Vagina (tissue), 2 donors: ENCODE results near the gene ELAVL2. TPM values are rescaled to one million over a fixed set of nuclear protein-coding genes. Genes with fewer than 3 reads are reported as not detected.

Source experiments
- DNase-seq, 2 donors: peaks; one replicate each; pipeline ENCODE4 v3.0.0-alpha.2; 2017; ENCODE audit errors: extremely low spot score in 2 of 2
- H3K27ac ChIP-seq: fragments of 200-600 bp; sonication (generic); one replicate; pipeline ENCODE4 v1.5.1; 2019
- H3K27me3 ChIP-seq: fragments of 200-600 bp; sonication (generic); one replicate; pipeline ENCODE4 v1.5.1; 2019
- H3K36me3 ChIP-seq, 2 donors: fragments of 200-600 bp; sonication (generic); one replicate each; pipeline ENCODE4 v1.5.1; 2017 to 2019
- H3K4me1 ChIP-seq: fragments of 200-600 bp; sonication (generic); one replicate; pipeline ENCODE4 v1.5.1; 2019
- H3K4me3 ChIP-seq, 2 donors: fragments of 200-600 bp; sonication (generic); 1 replicate in 1 of 2; 2 replicates in 1 of 2; pipeline ENCODE4 v1.5.1; 2016 to 2019
- H3K9me3 ChIP-seq: fragments of 200-600 bp; sonication (generic); one replicate; pipeline ENCODE4 v1.5.1; 2019
- POLR2A ChIP-seq, 2 donors: fragments of 450-650 bp; IDR thresholded peaks; one replicate each; pipeline ENCODE4 v1.6.1; 2017; ENCODE audit warnings: antibody characterized with exemption in 2 of 2, mild to moderate bottlenecking in 2 of 2, moderate library complexity in 2 of 2
- POLR2AphosphoS5 ChIP-seq, 2 donors: sonication (generic); formaldehyde crosslinking; IDR thresholded peaks; one replicate each; pipeline ENCODE4 v1.9.0; 2017; ENCODE audit warnings: antibody characterized with exemption in 2 of 2, mild to moderate bottlenecking in 2 of 2, low read depth in 1 of 2; ENCODE audit not compliant: insufficient read depth in 1 of 2
- intact Hi-C: fragments of 100-400 bp; cut with DNase I; formaldehyde crosslinking; loops from one replicate; pipeline ENCODE4 v1.15.1; 2023
- total RNA-seq: library from RNA; depleted of rRNA; stranded (reverse); fragments of >200 nt; gene quantifications from one replicate; pipeline ENCODE4 v1.2.3, GENCODE V29; 2016
- TF ChIP-seq, protein P1 (sequence below), 3 experiments: fragments of 450-650 bp in 2 of 3; fragments of 200-600 bp in 1 of 3; sonication (generic) in 1 of 3; IDR thresholded peaks; one replicate each; pipeline ENCODE4 v1.5.1; 2017 to 2019; ENCODE audit warnings: antibody characterized with exemption in 3 of 3, mild to moderate bottlenecking in 2 of 3, moderate library complexity in 2 of 3

Gene ELAVL2
- total RNA-seq, 1 donor from 2014 or later: 2.2 TPM

DNA sequence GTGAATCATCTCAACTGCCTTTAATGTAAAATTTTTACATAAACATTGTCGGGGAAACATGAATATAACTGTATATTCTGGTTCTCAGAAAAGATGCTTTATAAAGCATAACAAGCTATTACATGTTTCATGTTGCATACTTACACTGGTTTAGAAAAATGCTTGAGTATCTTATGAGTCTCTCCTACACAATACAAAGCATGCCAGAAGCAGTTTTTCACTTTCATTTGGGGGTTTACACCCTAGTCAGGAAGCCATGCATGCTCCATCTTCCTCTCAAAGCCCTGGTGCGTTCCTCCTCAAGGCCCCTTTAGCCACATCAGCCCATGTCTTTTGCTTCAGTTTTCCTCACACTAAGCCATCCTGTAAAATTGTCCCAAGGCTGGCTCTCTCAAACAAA is 22.8 kb downstream of the ELAVL2 start:
- intact Hi-C loops: no loop called here

DNA sequence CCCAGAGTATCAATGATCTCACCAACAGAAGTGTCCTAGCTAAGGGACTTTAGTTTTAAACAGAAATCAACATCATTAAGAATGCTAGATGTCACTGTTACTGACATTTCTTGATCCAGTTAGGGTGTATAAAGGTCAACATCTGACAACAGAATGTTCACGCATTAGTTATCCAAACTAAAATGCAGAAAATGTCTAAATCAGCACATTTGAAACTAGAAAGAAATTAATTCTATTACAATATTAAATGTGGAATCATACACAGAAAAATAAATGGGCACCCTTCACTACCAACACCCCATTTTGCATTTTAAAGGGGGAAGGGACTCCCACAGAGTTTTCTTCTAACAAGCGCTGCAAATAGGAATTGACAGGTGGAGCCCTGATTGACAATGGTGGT is 24.5 kb downstream of the ELAVL2 start:
- TF ChIP-seq POLR2AphosphoS5 (IDR thresholded peaks at IDR 0.05; ENCODE audit: insufficient read depth in 1 of 2, low read depth in 1 of 2) (no peak), POLR2A (IDR thresholded peaks at IDR 0.05) (no peak)
- TF ChIP-seq, protein P1, sequence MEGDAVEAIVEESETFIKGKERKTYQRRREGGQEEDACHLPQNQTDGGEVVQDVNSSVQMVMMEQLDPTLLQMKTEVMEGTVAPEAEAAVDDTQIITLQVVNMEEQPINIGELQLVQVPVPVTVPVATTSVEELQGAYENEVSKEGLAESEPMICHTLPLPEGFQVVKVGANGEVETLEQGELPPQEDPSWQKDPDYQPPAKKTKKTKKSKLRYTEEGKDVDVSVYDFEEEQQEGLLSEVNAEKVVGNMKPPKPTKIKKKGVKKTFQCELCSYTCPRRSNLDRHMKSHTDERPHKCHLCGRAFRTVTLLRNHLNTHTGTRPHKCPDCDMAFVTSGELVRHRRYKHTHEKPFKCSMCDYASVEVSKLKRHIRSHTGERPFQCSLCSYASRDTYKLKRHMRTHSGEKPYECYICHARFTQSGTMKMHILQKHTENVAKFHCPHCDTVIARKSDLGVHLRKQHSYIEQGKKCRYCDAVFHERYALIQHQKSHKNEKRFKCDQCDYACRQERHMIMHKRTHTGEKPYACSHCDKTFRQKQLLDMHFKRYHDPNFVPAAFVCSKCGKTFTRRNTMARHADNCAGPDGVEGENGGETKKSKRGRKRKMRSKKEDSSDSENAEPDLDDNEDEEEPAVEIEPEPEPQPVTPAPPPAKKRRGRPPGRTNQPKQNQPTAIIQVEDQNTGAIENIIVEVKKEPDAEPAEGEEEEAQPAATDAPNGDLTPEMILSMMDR (IDR thresholded peaks at IDR 0.05): no peak
- Histone ChIP-seq H3K36me3 (no peaks in the 10 kb centered on the region), H3K9me3 (no peaks in the 10 kb centered on the region), H3K4me3 (no peak overlapping the region), H3K4me1 (no peaks in the 10 kb centered on the region), H3K27ac (no peak overlapping the region), H3K27me3 (no peaks in the 10 kb centered on the region)
- no peak for DNase-seq
- intact Hi-C loops: no loop called here

More for the DNA sequence above, 22.8 kb downstream of the ELAVL2 start:
- H3K4me3 ChIP-seq: no peak overlapping the region
- H3K4me1 ChIP-seq: no peaks in the 10 kb centered on the region
- no peaks in the 10 kb centered on the region for H3K27me3 ChIP-seq
- no peaks in the 10 kb centered on the region for H3K9me3 ChIP-seq
- no peak for TF ChIP-seq POLR2AphosphoS5 (IDR thresholded peaks at IDR 0.05; ENCODE audit: insufficient read depth in 1 of 2, low read depth in 1 of 2)
- TF ChIP-seq POLR2A (IDR thresholded peaks at IDR 0.05): no peak
- TF ChIP-seq, protein P1 (IDR thresholded peaks at IDR 0.05): no peak
- H3K36me3 ChIP-seq: no peaks in the 10 kb centered on the region
- DNase-seq: no peak
- H3K27ac ChIP-seq: no peak overlapping the region

DNA sequence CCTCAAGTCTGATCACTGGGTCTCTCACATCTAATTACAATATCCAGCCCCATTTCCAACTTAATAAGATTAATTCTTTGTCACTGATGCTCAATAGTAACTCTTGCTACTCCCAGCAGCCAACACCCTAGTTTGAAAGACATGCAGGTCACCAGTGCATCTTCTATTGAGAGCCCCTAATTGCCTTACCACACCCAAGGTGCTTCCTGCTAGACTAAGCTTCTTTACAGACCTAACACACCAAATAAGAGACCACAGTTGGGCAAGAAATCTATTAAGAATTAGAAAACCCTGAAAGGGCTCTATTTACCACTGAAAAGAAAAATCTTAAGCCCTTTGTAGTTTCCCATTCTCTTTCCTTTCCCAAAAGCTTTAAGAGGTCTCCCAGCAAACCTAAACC is 26.5 kb downstream of the ELAVL2 start:
- H3K4me1 ChIP-seq: no peaks in the 10 kb centered on the region
- no peaks in the 10 kb centered on the region for H3K9me3 ChIP-seq
- H3K4me3 ChIP-seq: no peak overlapping the region
- H3K36me3 ChIP-seq: no peaks in the 10 kb centered on the region
- no peak overlapping the region for H3K27ac ChIP-seq
- intact Hi-C loops: no loop called here
- TF ChIP-seq POLR2AphosphoS5 (IDR thresholded peaks at IDR 0.05; ENCODE audit: insufficient read depth in 1 of 2, low read depth in 1 of 2) (no peak), POLR2A (IDR thresholded peaks at IDR 0.05) (no peak)
- TF ChIP-seq, protein P1 (IDR thresholded peaks at IDR 0.05): no peak
- no peaks in the 10 kb centered on the region for H3K27me3 ChIP-seq
- no peak for DNase-seq

DNA sequence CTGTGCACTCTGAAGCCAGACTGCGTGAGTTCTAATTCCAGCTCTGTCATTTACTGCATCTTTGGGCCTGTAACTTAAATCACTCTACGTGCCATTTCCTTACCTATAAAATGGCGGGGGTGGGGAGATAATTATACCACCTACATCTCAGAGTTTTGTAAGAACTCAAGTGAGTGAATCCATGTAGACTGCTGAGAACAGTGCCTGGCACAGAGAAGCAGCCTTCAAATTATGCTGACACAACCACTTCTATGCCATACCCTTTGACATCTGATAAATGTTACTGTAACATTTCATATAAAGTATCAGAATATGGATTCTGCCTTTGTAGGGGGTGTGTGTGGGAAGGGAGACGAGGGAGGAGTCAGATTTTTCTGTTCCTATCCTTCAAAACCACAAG is 27.7 kb downstream of the ELAVL2 start:
- H3K4me1 ChIP-seq: no peaks in the 10 kb centered on the region
- H3K36me3 ChIP-seq: no peaks in the 10 kb centered on the region
- H3K27ac ChIP-seq: no peak overlapping the region
- no peaks in the 10 kb centered on the region for H3K27me3 ChIP-seq
- intact Hi-C loops: no loop called here
- no peak for DNase-seq
- H3K4me3 ChIP-seq: no peak overlapping the region
- H3K9me3 ChIP-seq: no peaks in the 10 kb centered on the region
- TF ChIP-seq POLR2AphosphoS5 (IDR thresholded peaks at IDR 0.05; ENCODE audit: insufficient read depth in 1 of 2, low read depth in 1 of 2): no peak
- TF ChIP-seq POLR2A (IDR thresholded peaks at IDR 0.05): no peak
- TF ChIP-seq, protein P1 (IDR thresholded peaks at IDR 0.05): no peak

DNA sequence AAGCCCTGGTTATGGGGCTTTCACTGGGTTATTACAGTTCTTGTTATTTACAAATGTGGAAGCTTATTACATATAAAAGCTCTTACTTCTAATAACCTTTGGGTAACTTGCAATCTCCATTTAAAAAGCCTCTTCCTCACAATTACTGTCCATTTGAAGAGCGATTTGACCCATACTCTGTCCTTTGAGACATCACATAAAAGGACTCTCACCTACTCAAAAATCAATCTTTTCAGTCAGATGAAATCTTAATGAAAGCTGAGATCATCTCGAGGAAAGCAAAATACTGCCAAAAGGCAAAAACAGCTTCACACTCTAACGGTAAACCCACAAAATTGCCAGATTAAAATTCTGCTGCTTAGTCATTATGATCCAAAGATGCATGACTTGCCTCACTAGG is 29.8 kb downstream of the ELAVL2 start:
- no peak for DNase-seq
- Histone ChIP-seq H3K36me3 (no peaks in the 10 kb centered on the region), H3K27ac (no peak overlapping the region), H3K27me3 (no peaks in the 10 kb centered on the region), H3K4me1 (no peaks in the 10 kb centered on the region), H3K9me3 (no peaks in the 10 kb centered on the region), H3K4me3 (no peak overlapping the region)
- TF ChIP-seq, protein P1 (IDR thresholded peaks at IDR 0.05): no peak
- TF ChIP-seq POLR2AphosphoS5 (IDR thresholded peaks at IDR 0.05; ENCODE audit: insufficient read depth in 1 of 2, low read depth in 1 of 2) (no peak), POLR2A (IDR thresholded peaks at IDR 0.05) (no peak)
- intact Hi-C loops: no loop called here
